Inferior parietal cortex (tissue), 1 donor: Measurements from ENCODE around the gene RRP36.
"Not testable (repeated sequence)": the region's sequence is repeated elsewhere in the genome, so short reads cannot be mapped to it uniquely, and the experiment has no call there.

Source experiments
- DNase-seq: peaks from one replicate; pipeline ENCODE4 v3.0.0-alpha.2; 2016; ENCODE audit errors: extremely low spot score

The RRP36 gene, protein sequence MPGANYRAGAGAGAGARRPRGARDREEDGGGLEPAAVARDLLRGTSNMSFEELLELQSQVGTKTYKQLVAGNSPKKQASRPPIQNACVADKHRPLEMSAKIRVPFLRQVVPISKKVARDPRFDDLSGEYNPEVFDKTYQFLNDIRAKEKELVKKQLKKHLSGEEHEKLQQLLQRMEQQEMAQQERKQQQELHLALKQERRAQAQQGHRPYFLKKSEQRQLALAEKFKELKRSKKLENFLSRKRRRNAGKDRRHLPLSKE

DNA sequence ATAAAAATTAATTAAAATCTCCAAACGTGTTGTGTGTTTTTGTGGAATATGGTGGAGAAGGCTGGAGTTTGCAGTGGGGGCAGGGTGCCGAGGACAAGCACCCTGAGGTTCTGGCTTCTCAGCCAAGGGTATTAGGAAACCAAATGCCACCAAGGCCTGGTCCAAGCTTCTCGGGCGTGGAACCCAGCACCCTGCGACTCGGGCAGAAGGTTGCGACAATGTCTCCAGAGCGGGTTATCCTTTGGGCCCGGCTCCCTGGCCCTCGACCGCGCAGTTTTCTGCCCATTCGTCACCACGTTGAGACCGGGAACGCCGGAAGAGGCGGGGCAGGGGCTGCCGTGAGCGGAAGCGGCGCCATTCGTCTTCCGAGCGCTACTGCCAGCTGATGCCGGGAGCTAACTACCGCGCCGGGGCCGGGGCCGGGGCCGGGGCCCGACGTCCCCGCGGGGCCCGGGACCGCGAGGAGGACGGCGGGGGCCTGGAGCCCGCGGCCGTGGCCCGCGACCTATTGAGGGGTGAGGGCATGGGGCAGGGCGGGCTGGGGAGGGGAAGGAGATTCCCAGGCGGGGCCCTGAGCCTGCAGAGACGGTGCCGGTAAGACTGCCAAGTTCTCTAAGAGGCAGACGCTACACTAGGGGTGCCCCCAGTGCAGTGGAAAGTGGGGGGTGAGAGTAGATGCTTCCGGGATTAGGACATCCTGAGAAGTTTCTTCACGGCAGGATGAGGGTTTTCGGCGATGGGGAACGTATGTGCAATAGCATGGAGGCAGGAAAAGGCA, at the start of gene RRP36:
RRP36 (plus strand) TSS at position 354 of the 778 bp plus-strand sequence; CDS start at position 386, 32 bp downstream.
- peak; percentile 82 for DNase-seq

GRCh38 chr6:42971746-42972327, 49.6 kb upstream of the RRP36 start:
- DNase-seq, result peak; percentile 45

DNA sequence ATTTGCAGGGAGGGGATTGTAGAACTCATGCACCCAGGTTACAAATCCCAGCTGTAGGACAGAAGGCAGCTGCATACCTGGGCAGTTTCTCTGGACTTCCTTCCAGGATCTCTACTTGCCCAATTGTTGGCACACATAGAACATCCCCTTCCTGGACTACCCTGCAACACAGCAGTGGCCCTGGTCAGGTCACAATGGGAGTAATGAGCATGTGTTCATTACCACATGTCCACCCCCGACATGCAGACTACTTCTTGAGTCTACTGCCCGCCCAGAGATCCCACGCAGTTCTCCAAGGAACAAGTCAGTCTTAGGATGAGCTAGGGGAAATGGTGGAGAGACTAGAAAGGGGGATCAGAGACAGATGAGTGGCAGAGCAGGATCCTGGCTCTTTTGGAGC, 47.5 kb upstream of the RRP36 start:
- no peak for DNase-seq

GRCh38 chr6:42974919-42975505, 46.4 kb upstream of the RRP36 start:
- no peak for DNase-seq

- DNase-seq, result no peak
Measured at GRCh38 chr6:42978487-42978838, 43.0 kb upstream of the RRP36 start.

GRCh38 chr6:42978839-42979522, 42.4 kb upstream of the RRP36 start, which contains the start of gene PEX6:
TSS of gene PEX6 (minus strand) at chr6:42979181. CDS start at chr6:42979150, 31 bp downstream.
- peak; percentile 92 for DNase-seq

DNA sequence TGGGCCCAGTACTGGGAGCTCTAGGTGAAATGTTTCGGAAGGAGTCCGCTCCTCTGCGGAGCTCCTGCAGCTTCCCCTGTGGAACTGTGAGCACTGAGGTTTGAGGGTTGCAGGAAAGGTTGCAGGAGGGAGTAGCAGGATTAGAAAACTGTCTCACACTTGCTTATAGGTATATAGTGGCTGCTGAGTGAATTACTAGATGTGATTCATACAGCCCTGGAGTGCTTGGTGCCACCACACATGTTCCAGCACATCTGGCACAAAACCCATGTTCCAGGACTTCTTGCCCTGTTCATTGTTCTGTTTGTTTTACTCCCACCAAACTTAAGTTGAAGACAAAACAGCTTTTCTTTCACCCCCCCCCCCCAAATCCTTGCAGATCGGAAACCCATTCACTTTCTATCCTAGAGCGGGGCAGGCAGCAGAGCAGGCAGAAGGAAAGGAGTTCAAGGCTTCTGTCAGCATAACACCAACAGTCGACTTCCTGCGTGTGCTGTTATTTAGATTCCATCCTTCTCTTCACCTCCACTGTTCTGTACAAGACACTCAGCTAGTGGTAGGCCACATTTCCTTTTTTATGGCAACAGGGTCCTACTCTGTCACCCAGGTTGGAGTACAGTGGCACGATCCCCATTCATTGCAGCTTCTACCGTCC, 41.8 kb upstream of the RRP36 start:
- no peak for DNase-seq

DNA sequence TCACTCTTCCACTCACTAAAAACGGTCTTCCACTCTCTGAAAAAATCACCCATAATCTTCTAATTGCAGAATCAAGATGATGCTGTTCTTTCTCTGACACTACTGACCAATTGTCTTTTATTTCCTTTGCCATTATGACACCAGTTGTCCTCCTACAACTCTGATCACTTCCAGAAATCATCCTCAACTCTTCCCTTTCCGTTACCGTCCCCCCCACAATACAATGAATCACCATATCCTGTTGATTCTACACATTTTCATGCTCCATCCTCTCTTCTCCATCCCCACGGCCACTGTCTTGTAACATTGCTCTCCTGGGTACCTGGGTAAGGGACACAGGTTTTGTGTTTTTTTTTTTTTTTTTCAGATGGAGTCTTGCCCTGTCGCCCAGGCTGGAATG, 39.6 kb upstream of the RRP36 start:
- no peak for DNase-seq

DNA sequence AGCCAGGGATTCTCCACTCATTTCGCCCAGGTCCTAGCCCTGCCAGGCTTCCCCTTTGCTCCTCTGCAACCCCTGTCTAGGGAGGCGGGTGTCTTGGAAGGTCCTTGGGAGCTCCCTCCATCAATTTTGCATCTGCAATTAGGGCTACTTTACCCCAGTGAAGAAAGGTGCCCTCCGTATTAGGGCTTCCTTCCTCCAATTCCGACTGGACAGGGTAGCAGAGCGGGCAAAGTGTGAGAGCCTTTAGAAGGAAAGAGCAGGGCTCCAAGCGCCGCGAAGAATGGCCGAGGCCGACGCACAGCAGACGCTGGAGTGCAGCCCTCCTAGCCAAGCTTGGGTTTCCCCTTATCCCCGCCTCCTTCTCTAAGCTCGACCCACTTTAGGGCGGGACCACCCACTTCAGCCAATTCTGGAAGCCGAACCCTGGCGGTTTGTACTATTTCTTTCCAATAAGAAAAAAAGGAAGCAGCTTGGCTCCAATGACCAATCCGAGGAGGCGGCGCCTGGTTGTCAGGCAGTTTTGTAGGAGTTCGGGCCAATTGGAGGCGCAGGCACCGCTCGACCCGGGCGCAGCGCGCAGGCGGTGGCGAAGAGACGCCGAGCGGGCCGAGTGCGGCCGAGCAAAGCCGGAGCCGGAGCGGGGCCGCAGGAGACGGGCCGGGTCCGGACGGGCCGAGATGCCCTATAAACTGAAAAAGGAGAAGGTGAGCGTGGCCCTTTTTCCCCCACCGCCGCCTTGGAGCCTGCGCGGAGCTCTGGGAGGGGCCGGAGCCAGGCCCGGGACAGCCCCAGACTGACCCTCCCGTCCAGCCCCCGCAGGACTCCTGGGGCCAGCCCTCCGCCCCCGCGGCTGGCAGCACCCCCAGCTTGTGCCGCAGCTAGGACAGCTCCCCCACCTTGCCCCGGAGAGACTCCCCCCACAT, 37.2 kb upstream of the RRP36 start, which contains the start of gene PPP2R5D:
PPP2R5D (plus strand) TSS at position 570 of the 923 bp plus-strand sequence; CDS start at position 678, 108 bp downstream.
- peak; percentile 99 for DNase-seq

DNA sequence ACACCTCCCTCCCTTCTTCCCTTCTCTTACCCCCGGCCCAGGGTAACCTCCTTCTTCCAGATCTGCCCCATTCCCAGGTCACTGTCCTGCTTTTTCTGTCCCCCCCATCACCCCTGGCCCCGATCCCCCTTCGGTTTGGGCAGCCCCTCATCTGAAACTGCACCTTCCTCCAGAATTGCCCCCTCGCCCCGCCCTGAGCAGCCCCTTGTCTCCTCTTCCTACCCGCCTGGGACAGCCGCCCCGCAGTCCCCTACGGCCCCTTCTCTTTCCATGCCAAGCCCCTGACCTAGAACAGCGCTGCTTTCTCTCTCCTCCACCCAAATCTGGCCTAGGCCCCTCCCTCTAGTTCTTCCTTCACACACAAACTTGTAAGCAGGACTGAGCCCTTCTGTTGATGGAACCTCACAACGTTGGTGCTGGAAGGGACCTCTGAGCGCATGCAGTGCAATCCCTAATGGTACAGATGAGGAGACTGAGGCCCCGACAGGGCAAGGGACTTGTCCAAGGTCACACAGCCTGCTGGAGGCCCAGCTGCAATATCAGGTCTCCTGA, 36.4 kb upstream of the RRP36 start:
- no peak for DNase-seq

DNA sequence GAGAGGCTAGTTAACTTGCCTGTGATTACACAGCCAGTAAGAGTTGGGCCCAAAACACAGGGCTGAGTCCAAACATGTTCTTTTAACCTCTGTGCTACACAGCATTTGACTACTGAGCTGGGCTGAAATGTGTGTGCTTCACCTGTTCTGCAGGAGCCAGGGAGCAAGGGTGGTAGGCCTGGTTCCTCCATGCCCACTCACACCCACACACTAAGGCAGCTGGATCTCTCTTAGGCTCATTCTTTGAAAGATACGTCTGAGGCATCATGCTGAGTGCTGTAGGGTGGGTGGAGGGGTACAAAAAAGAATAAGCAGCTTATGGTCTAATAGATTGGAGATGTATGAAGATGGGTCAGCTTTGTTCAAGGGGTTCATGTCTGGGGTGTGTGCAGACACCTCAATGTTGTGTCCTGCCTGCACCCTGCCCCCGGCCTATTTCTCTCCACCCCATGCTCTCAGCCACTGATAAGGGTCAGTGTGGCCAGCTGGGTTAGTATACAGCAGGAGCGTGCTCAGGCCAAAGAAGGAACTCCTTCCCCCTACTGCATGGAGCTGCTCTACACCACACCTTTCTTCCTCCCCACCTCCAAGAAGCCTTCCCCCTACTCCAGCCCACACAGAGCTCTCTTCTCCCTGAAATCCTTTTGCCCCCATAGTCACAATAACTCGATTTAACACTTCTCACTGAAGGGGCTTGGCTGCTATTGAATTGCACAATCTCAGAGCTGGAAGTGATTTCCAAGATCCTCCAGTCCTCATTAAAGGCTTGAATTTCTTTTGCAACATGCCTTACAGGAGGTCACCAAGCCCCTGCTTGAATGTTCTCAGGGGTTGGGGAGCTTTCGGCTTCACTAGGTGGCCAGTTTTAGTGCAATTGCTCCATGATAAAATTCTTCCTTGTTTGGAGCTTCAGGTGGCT, 33.6 kb upstream of the RRP36 start:
- no peak for DNase-seq

GRCh38 chr6:42988486-42989020, 32.9 kb upstream of the RRP36 start:
- no peak for DNase-seq

DNA sequence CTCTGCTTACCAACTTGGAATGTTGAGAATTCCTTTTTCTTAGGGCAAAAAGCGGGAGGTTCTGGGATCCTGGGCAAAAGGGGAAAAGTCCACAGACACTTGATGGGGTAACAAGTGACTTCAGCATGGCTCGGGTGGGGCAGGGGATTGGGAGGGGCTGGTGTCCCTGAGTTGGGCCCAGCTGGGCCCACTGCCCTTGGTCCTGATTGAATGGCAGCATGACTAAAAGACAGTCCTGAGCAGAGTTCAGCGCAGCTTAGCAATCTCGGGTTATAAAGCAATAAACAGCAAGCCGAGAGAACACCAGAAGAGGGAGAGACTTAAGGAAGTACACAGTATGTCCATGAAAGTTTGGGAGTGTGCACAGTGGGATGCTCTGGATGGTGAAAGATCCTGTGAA, 31.5 kb upstream of the RRP36 start:
- no peak for DNase-seq

GRCh38 chr6:42993445-42993844, 28.0 kb upstream of the RRP36 start:
- no peak for DNase-seq

DNA sequence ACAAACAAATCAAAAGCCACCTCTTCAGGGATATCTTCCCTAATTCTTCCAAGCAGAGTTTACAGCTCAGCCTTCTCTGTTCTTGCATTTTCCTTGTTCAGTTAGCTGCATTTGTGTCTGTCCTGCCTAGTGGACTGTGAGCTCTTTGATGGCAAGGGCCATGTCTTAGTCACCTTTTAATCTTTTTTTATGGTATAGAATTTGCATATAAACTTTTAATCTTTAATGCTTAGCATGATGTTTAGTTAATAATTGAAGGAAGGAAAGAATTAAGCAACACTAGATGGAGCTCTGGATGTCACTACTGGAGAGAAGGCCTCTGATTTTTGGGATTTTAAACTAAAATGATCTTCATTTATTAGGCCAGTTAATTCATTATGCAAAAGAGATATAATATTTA, 24.9 kb upstream of the RRP36 start:
- no peak for DNase-seq

GRCh38 chr6:42998205-42998604, 23.2 kb upstream of the RRP36 start:
- not testable (repeated sequence) for DNase-seq

DNA sequence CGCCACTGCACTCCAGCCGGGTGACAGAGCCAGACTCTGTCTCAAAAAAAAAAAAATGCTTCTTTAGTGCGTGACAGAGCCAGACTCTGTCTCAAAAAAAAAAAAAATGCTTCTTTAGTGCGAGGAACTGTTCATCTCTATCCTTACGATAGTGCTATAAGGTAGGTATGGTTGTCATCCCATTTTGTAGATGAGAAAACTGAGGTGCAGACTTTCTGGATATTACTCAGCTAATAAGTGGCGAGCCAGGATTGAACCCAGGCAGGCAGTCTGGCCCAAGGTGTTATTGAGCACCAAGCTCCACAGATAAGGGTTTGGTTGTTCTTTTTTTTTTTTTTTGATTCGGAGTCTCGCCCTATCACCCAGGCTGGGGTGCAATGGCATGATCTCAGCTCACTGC, 19.6 kb upstream of the RRP36 start:
- DNase-seq, result no peak

- DNase-seq, result no peak
Measured at GRCh38 chr6:43005844-43006243, 15.6 kb upstream of the RRP36 start.
